K562 (cell line): Measurements from ENCODE around the gene PCBD2. TPM values are rescaled to one million over a fixed set of nuclear protein-coding genes. Genes with fewer than 3 reads are reported as not detected.

Experiments
- CHD1 ChIP-seq: fragments of 200-600 bp; sonication (generic); IDR thresholded peaks from one replicate; pipeline ENCODE4 v1.6.1; 2012; ENCODE audit warnings: mild to moderate bottlenecking, moderate library complexity, low read length, inconsistent platforms
- GABPA ChIP-seq: fragments of 200-800 bp; sonication (Bioruptor generic); conservative IDR thresholded peaks from 2 replicates; pipeline ENCODE4 v1.6.1; 2016; ENCODE audit warnings: low read depth, missing genetic modification characterization, missing compliant biosample characterization
- GATA2 ChIP-seq: sonication (generic); formaldehyde crosslinking; IDR thresholded peaks from 2 replicates; pipeline ENCODE4 v1.4.0; 2020; ENCODE audit warnings: mild to moderate bottlenecking, missing genetic modification reagents
- GTF2F1 ChIP-seq: IDR thresholded peaks from 2 replicates; pipeline ENCODE4 v1.6.1; 2011; ENCODE audit warnings: low read depth, low read length, improper control_type of control experiment
- KDM1A ChIP-seq, 2 experiments: fragments of 450-650 bp; IDR thresholded peaks; 2 replicates each; pipeline ENCODE4 v1.6.1; 2016; ENCODE audit warnings: mild to moderate bottlenecking in 2 of 2
- MBD2 ChIP-seq: sonication (generic); IDR thresholded peaks from 2 replicates; pipeline ENCODE4 v1.6.1; 2016; ENCODE audit warnings: low read depth, borderline replicate concordance
- SAP30 ChIP-seq: fragments of 200-600 bp; sonication (generic); IDR thresholded peaks from 2 replicates; pipeline ENCODE4 v1.6.1; 2012; ENCODE audit warnings: borderline replicate concordance, low read depth, mild to moderate bottlenecking, moderate library complexity, low read length, control low read depth, inconsistent platforms; ENCODE audit not compliant: insufficient read depth, poor library complexity, severe bottlenecking
- SMARCA5 ChIP-seq: fragments of 450-650 bp; IDR thresholded peaks from 2 replicates; pipeline ENCODE4 v1.6.1; 2016
- TARDBP ChIP-seq: fragments of 450-650 bp; IDR thresholded peaks from 2 replicates; pipeline ENCODE4 v1.6.1; 2016
- ZEB2 ChIP-seq: fragments of 450-650 bp; IDR thresholded peaks from 2 replicates; pipeline ENCODE4 v1.6.1; 2016
- ZNF224 ChIP-seq: sonication (generic); formaldehyde crosslinking; IDR thresholded peaks from 2 replicates; pipeline ENCODE4 v1.8.0; 2022; ENCODE audit warnings: mild to moderate bottlenecking, missing genetic modification reagents
- ZSCAN29 ChIP-seq: fragments of 450-650 bp; IDR thresholded peaks from 2 replicates; pipeline ENCODE4 v1.6.1; 2017
- polyA plus RNA-seq, 8 experiments: library from polyadenylated mRNA; depleted of rRNA in 4 of 8; stranded (reverse) in 5 of 8; unstranded in 3 of 8; fragments of >200 nt; fragmentation: Nextera tagmentation in 2 of 8; fragmentation: Illumina TruSeq in 1 of 8; extraction: Ambion mirVana in 2 of 8; extraction: Trizol in 1 of 8; gene quantifications; 2 replicates each; pipeline versions ENCODE4 v1.2.1 to v1.2.3, GENCODE V29; 2011 to 2014; ENCODE audit warnings: inconsistent platforms in 1 of 8, missing spikeins in 1 of 8
- total RNA-seq, 7 experiments: library from RNA; depleted of rRNA in 6 of 7; stranded (reverse); fragments of >200 nt in 6 of 7; fragmentation: Illumina TruSeq in 2 of 7; extraction: Trizol in 2 of 7; gene quantifications; 2 replicates each; pipeline versions ENCODE4 v1.2.1 to v1.2.3, GENCODE V29; 2011 to 2021; ENCODE audit warnings: low replicate concordance in 1 of 7
- TF ChIP-seq, protein P1 (sequence below): fragments of 250-450 bp; sonication (Bioruptor Pico); IDR thresholded peaks from 2 replicates; pipeline ENCODE4 v1.4.0; 2020
- TF ChIP-seq, protein P2 (sequence below): sonication (generic); formaldehyde crosslinking; IDR thresholded peaks from 2 replicates; pipeline ENCODE4 v1.8.0; 2023; ENCODE audit warnings: mild to moderate bottlenecking, missing genetic modification reagents
- TF ChIP-seq, protein P3 (sequence below): fragments of 250-450 bp; sonication (Bioruptor Pico); IDR thresholded peaks from 2 replicates; pipeline ENCODE4 v1.4.0; 2020; ENCODE audit warnings: mild to moderate bottlenecking
- TF ChIP-seq, protein P4 (sequence below): conservative IDR thresholded peaks from 2 replicates; pipeline ENCODE4 v1.6.1; 2011; ENCODE audit warnings: low read depth, mild to moderate bottlenecking, low read length; ENCODE audit not compliant: control insufficient read depth
- TF ChIP-seq, protein P5 (sequence below): fragments of 200-800 bp; sonication (Bioruptor generic); IDR thresholded peaks from 2 replicates; pipeline ENCODE4 v1.6.1; 2016; ENCODE audit warnings: missing genetic modification characterization, missing compliant biosample characterization

Gene PCBD2
- total and polyA plus RNA-seq, 9 of the 15 experiments (the other 6 are each of a cell fraction or from before 2014, with no cell fraction given), result 5.2 to 13.8 (median 7.8) TPM

DNA sequence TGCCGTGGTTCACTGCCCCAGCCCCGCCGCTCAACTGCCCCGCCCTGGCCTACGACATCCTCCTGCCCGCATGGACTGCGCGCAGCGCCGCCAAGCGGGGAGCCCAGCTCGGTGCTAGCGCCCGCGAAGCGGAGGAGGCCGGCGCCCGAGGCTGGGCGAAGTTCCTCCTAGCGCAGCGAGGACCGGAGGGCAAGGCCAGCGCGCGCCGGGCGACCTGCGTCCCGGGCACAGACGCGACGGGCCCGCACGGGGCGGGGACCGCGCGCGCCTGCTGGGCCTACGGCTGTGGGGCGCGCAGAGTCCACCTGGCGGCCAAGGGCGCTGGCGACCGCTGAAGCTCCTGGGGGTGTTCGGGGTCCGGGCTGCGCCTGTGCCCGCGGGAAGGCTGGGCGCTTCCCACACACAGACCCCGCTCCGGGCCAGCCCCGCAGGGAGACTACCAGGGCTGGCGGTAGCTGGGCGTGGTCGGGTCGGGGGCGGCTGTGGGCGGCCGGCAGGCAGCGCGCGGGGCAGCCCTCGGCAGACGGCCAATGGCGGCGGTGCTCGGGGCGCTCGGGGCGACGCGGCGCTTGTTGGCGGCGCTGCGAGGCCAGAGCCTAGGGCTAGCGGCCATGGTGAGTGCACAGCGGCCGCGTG is at the start of gene PCBD2 (continued):
- TF ChIP-seq, protein P1, sequence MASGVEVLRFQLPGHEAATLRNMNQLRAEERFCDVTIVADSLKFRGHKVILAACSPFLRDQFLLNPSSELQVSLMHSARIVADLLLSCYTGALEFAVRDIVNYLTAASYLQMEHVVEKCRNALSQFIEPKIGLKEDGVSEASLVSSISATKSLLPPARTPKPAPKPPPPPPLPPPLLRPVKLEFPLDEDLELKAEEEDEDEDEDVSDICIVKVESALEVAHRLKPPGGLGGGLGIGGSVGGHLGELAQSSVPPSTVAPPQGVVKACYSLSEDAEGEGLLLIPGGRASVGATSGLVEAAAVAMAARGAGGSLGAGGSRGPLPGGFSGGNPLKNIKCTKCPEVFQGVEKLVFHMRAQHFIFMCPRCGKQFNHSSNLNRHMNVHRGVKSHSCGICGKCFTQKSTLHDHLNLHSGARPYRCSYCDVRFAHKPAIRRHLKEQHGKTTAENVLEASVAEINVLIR, result peak; percentile 48; the same call in 1 of the 2 replicates
- TF ChIP-seq GTF2F1 (peak; percentile 75), MBD2 (0 out of 2 replicates have a peak, but pooled peaks have one; percentile 16), GABPA (no peak), ZNF224 (no peak), ZSCAN29 (peak; percentile 70; the same call in 1 of the 2 replicates), CHD1 (peak; percentile 60), SMARCA5 (no peak), ZEB2 (no peak), SAP30 (peak; percentile 31), TARDBP (0 out of 2 replicates have a peak, but pooled peaks have one; percentile 59), GATA2 (CRISPR knock-in tag) (no peak), KDM1A (IDR thresholded peaks at IDR 0.05) (peak; percentile 1 to 3; a peak in 1 of 4 replicates)
- TF ChIP-seq, protein P2, sequence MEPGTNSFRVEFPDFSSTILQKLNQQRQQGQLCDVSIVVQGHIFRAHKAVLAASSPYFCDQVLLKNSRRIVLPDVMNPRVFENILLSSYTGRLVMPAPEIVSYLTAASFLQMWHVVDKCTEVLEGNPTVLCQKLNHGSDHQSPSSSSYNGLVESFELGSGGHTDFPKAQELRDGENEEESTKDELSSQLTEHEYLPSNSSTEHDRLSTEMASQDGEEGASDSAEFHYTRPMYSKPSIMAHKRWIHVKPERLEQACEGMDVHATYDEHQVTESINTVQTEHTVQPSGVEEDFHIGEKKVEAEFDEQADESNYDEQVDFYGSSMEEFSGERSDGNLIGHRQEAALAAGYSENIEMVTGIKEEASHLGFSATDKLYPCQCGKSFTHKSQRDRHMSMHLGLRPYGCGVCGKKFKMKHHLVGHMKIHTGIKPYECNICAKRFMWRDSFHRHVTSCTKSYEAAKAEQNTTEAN, result peak; percentile 85
- TF ChIP-seq, protein P3, sequence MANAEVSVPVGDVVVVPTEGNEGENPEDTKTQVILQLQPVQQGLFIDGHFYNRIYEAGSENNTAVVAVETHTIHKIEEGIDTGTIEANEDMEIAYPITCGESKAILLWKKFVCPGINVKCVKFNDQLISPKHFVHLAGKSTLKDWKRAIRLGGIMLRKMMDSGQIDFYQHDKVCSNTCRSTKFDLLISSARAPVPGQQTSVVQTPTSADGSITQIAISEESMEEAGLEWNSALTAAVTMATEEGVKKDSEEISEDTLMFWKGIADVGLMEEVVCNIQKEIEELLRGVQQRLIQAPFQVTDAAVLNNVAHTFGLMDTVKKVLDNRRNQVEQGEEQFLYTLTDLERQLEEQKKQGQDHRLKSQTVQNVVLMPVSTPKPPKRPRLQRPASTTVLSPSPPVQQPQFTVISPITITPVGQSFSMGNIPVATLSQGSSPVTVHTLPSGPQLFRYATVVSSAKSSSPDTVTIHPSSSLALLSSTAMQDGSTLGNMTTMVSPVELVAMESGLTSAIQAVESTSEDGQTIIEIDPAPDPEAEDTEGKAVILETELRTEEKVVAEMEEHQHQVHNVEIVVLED, result peak; percentile 52
- TF ChIP-seq, protein P4, sequence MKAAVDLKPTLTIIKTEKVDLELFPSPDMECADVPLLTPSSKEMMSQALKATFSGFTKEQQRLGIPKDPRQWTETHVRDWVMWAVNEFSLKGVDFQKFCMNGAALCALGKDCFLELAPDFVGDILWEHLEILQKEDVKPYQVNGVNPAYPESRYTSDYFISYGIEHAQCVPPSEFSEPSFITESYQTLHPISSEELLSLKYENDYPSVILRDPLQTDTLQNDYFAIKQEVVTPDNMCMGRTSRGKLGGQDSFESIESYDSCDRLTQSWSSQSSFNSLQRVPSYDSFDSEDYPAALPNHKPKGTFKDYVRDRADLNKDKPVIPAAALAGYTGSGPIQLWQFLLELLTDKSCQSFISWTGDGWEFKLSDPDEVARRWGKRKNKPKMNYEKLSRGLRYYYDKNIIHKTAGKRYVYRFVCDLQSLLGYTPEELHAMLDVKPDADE, result peak; percentile 62; the same call in 1 of the 2 replicates
- TF ChIP-seq, protein P5, sequence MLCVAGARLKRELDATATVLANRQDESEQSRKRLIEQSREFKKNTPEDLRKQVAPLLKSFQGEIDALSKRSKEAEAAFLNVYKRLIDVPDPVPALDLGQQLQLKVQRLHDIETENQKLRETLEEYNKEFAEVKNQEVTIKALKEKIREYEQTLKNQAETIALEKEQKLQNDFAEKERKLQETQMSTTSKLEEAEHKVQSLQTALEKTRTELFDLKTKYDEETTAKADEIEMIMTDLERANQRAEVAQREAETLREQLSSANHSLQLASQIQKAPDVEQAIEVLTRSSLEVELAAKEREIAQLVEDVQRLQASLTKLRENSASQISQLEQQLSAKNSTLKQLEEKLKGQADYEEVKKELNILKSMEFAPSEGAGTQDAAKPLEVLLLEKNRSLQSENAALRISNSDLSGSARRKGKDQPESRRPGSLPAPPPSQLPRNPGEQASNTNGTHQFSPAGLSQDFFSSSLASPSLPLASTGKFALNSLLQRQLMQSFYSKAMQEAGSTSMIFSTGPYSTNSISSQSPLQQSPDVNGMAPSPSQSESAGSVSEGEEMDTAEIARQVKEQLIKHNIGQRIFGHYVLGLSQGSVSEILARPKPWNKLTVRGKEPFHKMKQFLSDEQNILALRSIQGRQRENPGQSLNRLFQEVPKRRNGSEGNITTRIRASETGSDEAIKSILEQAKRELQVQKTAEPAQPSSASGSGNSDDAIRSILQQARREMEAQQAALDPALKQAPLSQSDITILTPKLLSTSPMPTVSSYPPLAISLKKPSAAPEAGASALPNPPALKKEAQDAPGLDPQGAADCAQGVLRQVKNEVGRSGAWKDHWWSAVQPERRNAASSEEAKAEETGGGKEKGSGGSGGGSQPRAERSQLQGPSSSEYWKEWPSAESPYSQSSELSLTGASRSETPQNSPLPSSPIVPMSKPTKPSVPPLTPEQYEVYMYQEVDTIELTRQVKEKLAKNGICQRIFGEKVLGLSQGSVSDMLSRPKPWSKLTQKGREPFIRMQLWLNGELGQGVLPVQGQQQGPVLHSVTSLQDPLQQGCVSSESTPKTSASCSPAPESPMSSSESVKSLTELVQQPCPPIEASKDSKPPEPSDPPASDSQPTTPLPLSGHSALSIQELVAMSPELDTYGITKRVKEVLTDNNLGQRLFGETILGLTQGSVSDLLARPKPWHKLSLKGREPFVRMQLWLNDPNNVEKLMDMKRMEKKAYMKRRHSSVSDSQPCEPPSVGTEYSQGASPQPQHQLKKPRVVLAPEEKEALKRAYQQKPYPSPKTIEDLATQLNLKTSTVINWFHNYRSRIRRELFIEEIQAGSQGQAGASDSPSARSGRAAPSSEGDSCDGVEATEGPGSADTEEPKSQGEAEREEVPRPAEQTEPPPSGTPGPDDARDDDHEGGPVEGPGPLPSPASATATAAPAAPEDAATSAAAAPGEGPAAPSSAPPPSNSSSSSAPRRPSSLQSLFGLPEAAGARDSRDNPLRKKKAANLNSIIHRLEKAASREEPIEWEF (CRISPR knock-in tag), result no peak
